HL-60 (cell line): Measurements from ENCODE around the gene FCER2.

Source experiments
- POLR2AphosphoS5 ChIP-seq: IDR thresholded peaks from 2 replicates; pipeline ENCODE4 v1.6.1; 2012; ENCODE audit warnings: low read depth
- SPI1 ChIP-seq: IDR thresholded peaks from 2 replicates; pipeline ENCODE4 v1.6.1; 2012; ENCODE audit warnings: low read depth, mild to moderate bottlenecking, borderline replicate concordance
- TF ChIP-seq, protein P1 (sequence below): IDR thresholded peaks from one replicate; pipeline ENCODE4 v1.5.1; 2011; ENCODE audit warnings: low read length, control low read depth, inconsistent platforms; ENCODE audit not compliant: insufficient read depth
- TF ChIP-seq, protein P2 (sequence below): IDR thresholded peaks from 2 replicates; pipeline ENCODE4 v1.6.1; 2012; ENCODE audit warnings: low read depth; ENCODE audit not compliant: insufficient replicate concordance

GRCh38 chr19:7680606-7681339 lies 21.2 kb downstream of the FCER2 start, which contains the start of gene TRAPPC5:
- TF ChIP-seq, protein P1, sequence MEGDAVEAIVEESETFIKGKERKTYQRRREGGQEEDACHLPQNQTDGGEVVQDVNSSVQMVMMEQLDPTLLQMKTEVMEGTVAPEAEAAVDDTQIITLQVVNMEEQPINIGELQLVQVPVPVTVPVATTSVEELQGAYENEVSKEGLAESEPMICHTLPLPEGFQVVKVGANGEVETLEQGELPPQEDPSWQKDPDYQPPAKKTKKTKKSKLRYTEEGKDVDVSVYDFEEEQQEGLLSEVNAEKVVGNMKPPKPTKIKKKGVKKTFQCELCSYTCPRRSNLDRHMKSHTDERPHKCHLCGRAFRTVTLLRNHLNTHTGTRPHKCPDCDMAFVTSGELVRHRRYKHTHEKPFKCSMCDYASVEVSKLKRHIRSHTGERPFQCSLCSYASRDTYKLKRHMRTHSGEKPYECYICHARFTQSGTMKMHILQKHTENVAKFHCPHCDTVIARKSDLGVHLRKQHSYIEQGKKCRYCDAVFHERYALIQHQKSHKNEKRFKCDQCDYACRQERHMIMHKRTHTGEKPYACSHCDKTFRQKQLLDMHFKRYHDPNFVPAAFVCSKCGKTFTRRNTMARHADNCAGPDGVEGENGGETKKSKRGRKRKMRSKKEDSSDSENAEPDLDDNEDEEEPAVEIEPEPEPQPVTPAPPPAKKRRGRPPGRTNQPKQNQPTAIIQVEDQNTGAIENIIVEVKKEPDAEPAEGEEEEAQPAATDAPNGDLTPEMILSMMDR: peak; percentile 61
- TF ChIP-seq POLR2AphosphoS5 (0 out of 2 replicates have a peak, but pooled peaks have one; percentile 47), SPI1 (no peak)
- TF ChIP-seq, protein P2, sequence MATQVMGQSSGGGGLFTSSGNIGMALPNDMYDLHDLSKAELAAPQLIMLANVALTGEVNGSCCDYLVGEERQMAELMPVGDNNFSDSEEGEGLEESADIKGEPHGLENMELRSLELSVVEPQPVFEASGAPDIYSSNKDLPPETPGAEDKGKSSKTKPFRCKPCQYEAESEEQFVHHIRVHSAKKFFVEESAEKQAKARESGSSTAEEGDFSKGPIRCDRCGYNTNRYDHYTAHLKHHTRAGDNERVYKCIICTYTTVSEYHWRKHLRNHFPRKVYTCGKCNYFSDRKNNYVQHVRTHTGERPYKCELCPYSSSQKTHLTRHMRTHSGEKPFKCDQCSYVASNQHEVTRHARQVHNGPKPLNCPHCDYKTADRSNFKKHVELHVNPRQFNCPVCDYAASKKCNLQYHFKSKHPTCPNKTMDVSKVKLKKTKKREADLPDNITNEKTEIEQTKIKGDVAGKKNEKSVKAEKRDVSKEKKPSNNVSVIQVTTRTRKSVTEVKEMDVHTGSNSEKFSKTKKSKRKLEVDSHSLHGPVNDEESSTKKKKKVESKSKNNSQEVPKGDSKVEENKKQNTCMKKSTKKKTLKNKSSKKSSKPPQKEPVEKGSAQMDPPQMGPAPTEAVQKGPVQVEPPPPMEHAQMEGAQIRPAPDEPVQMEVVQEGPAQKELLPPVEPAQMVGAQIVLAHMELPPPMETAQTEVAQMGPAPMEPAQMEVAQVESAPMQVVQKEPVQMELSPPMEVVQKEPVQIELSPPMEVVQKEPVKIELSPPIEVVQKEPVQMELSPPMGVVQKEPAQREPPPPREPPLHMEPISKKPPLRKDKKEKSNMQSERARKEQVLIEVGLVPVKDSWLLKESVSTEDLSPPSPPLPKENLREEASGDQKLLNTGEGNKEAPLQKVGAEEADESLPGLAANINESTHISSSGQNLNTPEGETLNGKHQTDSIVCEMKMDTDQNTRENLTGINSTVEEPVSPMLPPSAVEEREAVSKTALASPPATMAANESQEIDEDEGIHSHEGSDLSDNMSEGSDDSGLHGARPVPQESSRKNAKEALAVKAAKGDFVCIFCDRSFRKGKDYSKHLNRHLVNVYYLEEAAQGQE: no peak
